H9 (cell line): Measurements from ENCODE around the gene PODXL2. TPM values are rescaled to one million over a fixed set of nuclear protein-coding genes. Genes with fewer than 3 reads are reported as not detected.

Source experiments
- DNase-seq: peaks from one replicate; pipeline ENCODE4 v3.0.0-alpha.2; 2017
- H2AFZ ChIP-seq: one replicate; pipeline ENCODE4 v1.6.1; 2013; ENCODE audit warnings: mild to moderate bottlenecking, low read length, control low read depth, moderate library complexity
- H2AK5ac ChIP-seq: 2 replicates; pipeline ENCODE4 v1.6.1; 2013; ENCODE audit warnings: low read length, control low read depth, mixed read lengths; ENCODE audit not compliant: insufficient read length
- H2BK120ac ChIP-seq: one replicate; pipeline ENCODE4 v1.6.1; 2013; ENCODE audit warnings: low read depth, mild to moderate bottlenecking, low read length, control low read depth, inconsistent platforms; ENCODE audit not compliant: poor library complexity, severe bottlenecking
- H2BK12ac ChIP-seq: 2 replicates; pipeline ENCODE4 v1.6.1; 2013; ENCODE audit warnings: low read length, control low read depth, mixed read lengths, low read depth; ENCODE audit not compliant: insufficient read length
- H2BK15ac ChIP-seq: 2 replicates; pipeline ENCODE4 v1.6.1; 2013; ENCODE audit warnings: low read depth, low read length, control low read depth
- H2BK20ac ChIP-seq: one replicate; pipeline ENCODE4 v1.6.1; 2013; ENCODE audit warnings: low read depth, mild to moderate bottlenecking, low read length, control low read depth, inconsistent platforms; ENCODE audit not compliant: poor library complexity, severe bottlenecking
- H2BK5ac ChIP-seq: 2 replicates; pipeline ENCODE4 v1.6.1; 2013; ENCODE audit warnings: low read length, control low read depth, mixed read lengths; ENCODE audit not compliant: insufficient read length
- H3K14ac ChIP-seq: 2 replicates; pipeline ENCODE4 v1.6.1; 2013; ENCODE audit warnings: low read length, control low read depth; ENCODE audit not compliant: insufficient read depth
- H3K18ac ChIP-seq: 2 replicates; pipeline ENCODE4 v1.6.1; 2013; ENCODE audit warnings: low read depth, mild to moderate bottlenecking, mixed read lengths, low read length, control low read depth; ENCODE audit not compliant: insufficient read length
- H3K23ac ChIP-seq: 2 replicates; pipeline ENCODE4 v1.6.1; 2013; ENCODE audit warnings: low read length, control low read depth, mixed read lengths, low read depth; ENCODE audit not compliant: insufficient read length
- H3K23me2 ChIP-seq: 2 replicates; pipeline ENCODE4 v1.6.1; 2013; ENCODE audit warnings: low read depth, mild to moderate bottlenecking, mixed read lengths, low read length, control low read depth; ENCODE audit not compliant: insufficient read length, poor library complexity, severe bottlenecking
- H3K27ac ChIP-seq: 2 replicates; pipeline ENCODE4 v1.5.1; 2013; ENCODE audit warnings: low read length, control low read depth, mixed read lengths, low read depth; ENCODE audit not compliant: insufficient read length
- H3K27me3 ChIP-seq: 2 replicates; pipeline ENCODE4 v1.6.1; 2013; ENCODE audit warnings: low read length, control low read depth, inconsistent platforms; ENCODE audit not compliant: insufficient read depth
- H3K4ac ChIP-seq: 2 replicates; pipeline ENCODE4 v1.6.1; 2013; ENCODE audit warnings: low read depth, mild to moderate bottlenecking, control low read depth, inconsistent platforms, low read length, moderate library complexity
- H3K4me1 ChIP-seq: 2 replicates; pipeline ENCODE4 v1.6.1; 2013; ENCODE audit warnings: low read length, control low read depth, inconsistent platforms; ENCODE audit not compliant: insufficient read depth
- H3K4me2 ChIP-seq: 2 replicates; pipeline ENCODE4 v1.6.1; 2013; ENCODE audit warnings: low read length, control low read depth, mixed read lengths; ENCODE audit not compliant: insufficient read length, insufficient read depth
- H3K56ac ChIP-seq: 2 replicates; pipeline ENCODE4 v1.6.1; 2013; ENCODE audit warnings: low read depth, mild to moderate bottlenecking, mixed read lengths, low read length, control low read depth; ENCODE audit not compliant: insufficient read length
- H3K79me1 ChIP-seq: 2 replicates; pipeline ENCODE4 v1.6.1; 2013; ENCODE audit warnings: low read depth, mild to moderate bottlenecking, moderate library complexity, low read length, control low read depth, inconsistent platforms; ENCODE audit not compliant: insufficient read depth, poor library complexity, severe bottlenecking
- H3K79me2 ChIP-seq: 2 replicates; pipeline ENCODE4 v1.6.1; 2013; ENCODE audit warnings: low read length, control low read depth, inconsistent platforms; ENCODE audit not compliant: insufficient read depth
- H3K9ac ChIP-seq: 2 replicates; pipeline ENCODE4 v1.6.1; 2013; ENCODE audit warnings: low read length, control low read depth, mixed read lengths; ENCODE audit not compliant: insufficient read length; ENCODE audit errors: extremely low read depth
- H3K9me3 ChIP-seq: one replicate; pipeline ENCODE4 v1.6.1; 2013; ENCODE audit warnings: low read depth, low read length, inconsistent platforms; ENCODE audit not compliant: control insufficient read depth
- H3T11ph ChIP-seq: one replicate; pipeline ENCODE4 v1.6.1; 2013; ENCODE audit warnings: mild to moderate bottlenecking, low read length, control low read depth, inconsistent platforms
- H4K20me1 ChIP-seq: one replicate; pipeline ENCODE4 v1.6.1; 2013; ENCODE audit not compliant: control insufficient read depth, insufficient read length, insufficient read depth
- H4K5ac ChIP-seq: 2 replicates; pipeline ENCODE4 v1.6.1; 2013; ENCODE audit warnings: low read depth, mild to moderate bottlenecking, mixed read lengths, low read length, control low read depth; ENCODE audit not compliant: insufficient read length
- H4K8ac ChIP-seq: replicated peaks from 2 replicates; pipeline ENCODE4 v1.6.1; 2013; ENCODE audit warnings: low read length, control low read depth, mixed read lengths, low read depth; ENCODE audit not compliant: insufficient read length
- H4K91ac ChIP-seq: 2 replicates; pipeline ENCODE4 v1.6.1; 2013; ENCODE audit warnings: low read depth, mild to moderate bottlenecking, moderate library complexity, mixed read lengths, low read length, control low read depth; ENCODE audit not compliant: insufficient read length
- H3K27ac Mint-ChIP-seq, 3 experiments: 2 replicates in 2 of 3; 3 replicates in 1 of 3; pipeline ENCODE4 v1.8.0; 2020 to 2021; ENCODE audit warnings: mixed read lengths in 3 of 3, mild to moderate bottlenecking in 1 of 3, moderate library complexity in 1 of 3
- H3K27me3 Mint-ChIP-seq: 2 replicates; pipeline ENCODE4 v1.8.0; 2021; ENCODE audit warnings: low read depth, mild to moderate bottlenecking, moderate library complexity, mixed read lengths
- H3K36me3 Mint-ChIP-seq, 3 experiments: 2 replicates in 2 of 3; 3 replicates in 1 of 3; pipeline ENCODE4 v1.8.0; 2020 to 2021; ENCODE audit warnings: low read depth in 3 of 3, mixed read lengths in 3 of 3; ENCODE audit not compliant: insufficient read depth in 1 of 3
- H3K4me1 Mint-ChIP-seq, 2 experiments: 2 replicates each; pipeline ENCODE4 v1.8.0; 2020; ENCODE audit warnings: mixed read lengths in 2 of 2
- H3K4me3 Mint-ChIP-seq, 2 experiments: 2 replicates in 1 of 2; 3 replicates in 1 of 2; pipeline ENCODE4 v1.8.0; 2020 to 2021; ENCODE audit warnings: mild to moderate bottlenecking in 2 of 2, mixed read lengths in 2 of 2, moderate library complexity in 1 of 2
- H3K9me3 Mint-ChIP-seq, 2 experiments: 2 replicates in 1 of 2; 3 replicates in 1 of 2; pipeline ENCODE4 v1.8.0; 2020; ENCODE audit warnings: mild to moderate bottlenecking in 2 of 2, mixed read lengths in 2 of 2, moderate library complexity in 1 of 2
- CTCF ChIP-seq: fragments of 200-600 bp; sonication (generic); conservative IDR thresholded peaks from 3 replicates; pipeline ENCODE4 v1.8.0; 2021; ENCODE audit warnings: antibody characterized with exemption, mild to moderate bottlenecking
- WGBS: extraction: QIAGEN DNeasy Blood & Tissue Kit; methylation state at CpG from one replicate; pipeline ENCODE4 v1.1.7; 2013; ENCODE audit warnings: missing lambda C conversion rate, low lambda C conversion rate, mixed read lengths; ENCODE audit not compliant: insufficient read length; ENCODE audit errors: extremely low coverage; 5-methylcytosine and 5-hydroxymethylcytosine counted together
- total RNA-seq: library from RNA; stranded (reverse); gene quantifications from 2 replicates; pipeline ENCODE4 v1.2.1, GENCODE V29; 2021

The PODXL2 gene
- total RNA-seq, 1 experiment from 2014 or later: 24.6 TPM

- H3K4me1 Mint-ChIP-seq: peaks cover 10 to 11% of the 10 kb centered on the region in 2 experiments
- Histone ChIP-seq H2AK5ac (no peak overlapping the region), H3K27me3 (no peaks in the 10 kb centered on the region), H2AFZ (no peak overlapping the region), H3K4me1 (no peaks in the 10 kb centered on the region; the same call in 1 of the 2 replicates), H3K23ac (no peak overlapping the region), H4K5ac (no peak overlapping the region), H3T11ph (no peak overlapping the region), H3K9ac (no peak overlapping the region), H3K27ac (no peak overlapping the region), H4K8ac (no peak overlapping the region), H2BK20ac (no peak overlapping the region), H3K79me1 (no peaks in the 10 kb centered on the region), H2BK120ac (no peak overlapping the region), H2BK12ac (no peak overlapping the region), H3K4me2 (no peak overlapping the region), H3K14ac (no peak overlapping the region), H3K4ac (no peak overlapping the region), H4K20me1 (no peaks in the 10 kb centered on the region), H2BK15ac (no peak overlapping the region), H3K56ac (no peak overlapping the region), H3K18ac (no peak overlapping the region), H3K79me2 (no peaks in the 10 kb centered on the region), H4K91ac (no peak overlapping the region), H2BK5ac (no peak overlapping the region), H3K9me3 (no peaks in the 10 kb centered on the region), H3K23me2 (no peaks in the 10 kb centered on the region)
- peak; percentile 23 for DNase-seq
- TF ChIP-seq CTCF: no peak
- H3K27me3 Mint-ChIP-seq: peaks cover 2% of the 10 kb centered on the region
- peak overlapping the region in 2 of 3 experiments; percentile 22 to 75; a peak in 2 of 7 replicates for H3K27ac Mint-ChIP-seq
- no peaks in the 10 kb centered on the region for H3K9me3 Mint-ChIP-seq
- H3K36me3 Mint-ChIP-seq: no peaks in the 10 kb centered on the region; a peak in 1 of 7 replicates
- no peak overlapping the region for H3K4me3 Mint-ChIP-seq
- no CpG with 5 or more reads among the region's 12 CpGs for WGBS
Measured at GRCh38 chr3:127678611-127679533, 49.9 kb downstream of the PODXL2 start.
